Neutrophil (primary cell): Measurements from ENCODE around the gene SF3B3.
"Not testable (repeated sequence)": the region's sequence is repeated elsewhere in the genome, so short reads cannot be mapped to it uniquely, and the experiment has no call there.

Experiments
- H3K27ac ChIP-seq: fragments of 200-600 bp; sonication (generic); 2 replicates; pipeline ENCODE4 v1.5.1; 2016; ENCODE audit warnings: mild to moderate bottlenecking, moderate library complexity
- H3K27me3 ChIP-seq: fragments of 200-600 bp; sonication (generic); 2 replicates; pipeline ENCODE4 v1.6.0; 2016; ENCODE audit warnings: mild to moderate bottlenecking
- H3K36me3 ChIP-seq: fragments of 200-600 bp; sonication (generic); 2 replicates; pipeline ENCODE4 v1.5.1; 2017
- H3K4me1 ChIP-seq, 2 experiments: fragments of 200-600 bp in 1 of 2; sonication (generic) in 1 of 2; 1 replicate in 1 of 2; 2 replicates in 1 of 2; pipeline versions ENCODE4 v1.5.1 to v1.6.1; 2013 to 2016; ENCODE audit warnings: low read depth in 1 of 2, low read length in 1 of 2, mild to moderate bottlenecking in 1 of 2, moderate library complexity in 1 of 2; ENCODE audit not compliant: control insufficient read depth in 1 of 2, insufficient read depth in 1 of 2
- H3K4me3 ChIP-seq, 2 experiments: fragments of 200-600 bp in 1 of 2; sonication (generic) in 1 of 2; 1 replicate in 1 of 2; 2 replicates in 1 of 2; pipeline ENCODE4 v1.5.1; 2013 to 2016; ENCODE audit warnings: low read depth in 1 of 2, low read length in 1 of 2, mild to moderate bottlenecking in 1 of 2, moderate library complexity in 1 of 2
- H3K9me3 ChIP-seq: fragments of 200-600 bp; sonication (generic); 2 replicates; pipeline ENCODE4 v1.5.1; 2016
- CTCF ChIP-seq: fragments of 200-600 bp; sonication (generic); IDR thresholded peaks from 2 replicates; pipeline ENCODE4 v1.5.1; 2016; ENCODE audit warnings: antibody characterized with exemption

Gene SF3B3

GRCh38 chr16:70588565-70588964, 64.9 kb downstream of the SF3B3 start:
- Histone ChIP-seq H3K4me1 (no peaks in the 10 kb centered on the region), H3K4me3 (no peak overlapping the region), H3K36me3 (no peaks in the 10 kb centered on the region), H3K9me3 (no peaks in the 10 kb centered on the region), H3K27ac (no peak overlapping the region), H3K27me3 (no peaks in the 10 kb centered on the region)
- TF ChIP-seq CTCF: no peak

- not testable (repeated sequence) for H3K27me3 ChIP-seq, H3K36me3 ChIP-seq, H3K4me3 ChIP-seq, H3K9me3 ChIP-seq, H3K27ac ChIP-seq, H3K4me1 ChIP-seq
Measured at GRCh38 chr16:70589416-70589815, 65.8 kb downstream of the SF3B3 start.

- Histone ChIP-seq H3K27ac (no peak overlapping the region), H3K4me1 (no peaks in the 10 kb centered on the region), H3K27me3 (no peaks in the 10 kb centered on the region), H3K9me3 (no peaks in the 10 kb centered on the region), H3K36me3 (no peaks in the 10 kb centered on the region), H3K4me3 (no peak overlapping the region)
- no peak for TF ChIP-seq CTCF
Measured at GRCh38 chr16:70589998-70590471, 66.4 kb downstream of the SF3B3 start.

GRCh38 chr16:70590722-70591415, 67.3 kb downstream of the SF3B3 start:
- H3K9me3 ChIP-seq: no peaks in the 10 kb centered on the region
- no peaks in the 10 kb centered on the region for H3K36me3 ChIP-seq
- H3K4me1 ChIP-seq: no peaks in the 10 kb centered on the region
- no peaks in the 10 kb centered on the region for H3K27me3 ChIP-seq
- TF ChIP-seq CTCF: no peak
- no peak overlapping the region for H3K4me3 ChIP-seq
- H3K27ac ChIP-seq: no peak overlapping the region

GRCh38 chr16:70591615-70592014, 68.0 kb downstream of the SF3B3 start:
- Histone ChIP-seq H3K27me3 (no peaks in the 10 kb centered on the region), H3K4me3 (no peak overlapping the region), H3K36me3 (no peaks in the 10 kb centered on the region), H3K27ac (no peak overlapping the region), H3K9me3 (no peaks in the 10 kb centered on the region), H3K4me1 (no peaks in the 10 kb centered on the region)
- no peak for TF ChIP-seq CTCF

GRCh38 chr16:70592106-70592571, 68.5 kb downstream of the SF3B3 start:
- H3K27ac ChIP-seq: no peak overlapping the region
- no peak for TF ChIP-seq CTCF
- no peaks in the 10 kb centered on the region for H3K27me3 ChIP-seq
- no peaks in the 10 kb centered on the region for H3K9me3 ChIP-seq
- H3K4me1 ChIP-seq: no peaks in the 10 kb centered on the region
- H3K4me3 ChIP-seq: no peak overlapping the region
- no peaks in the 10 kb centered on the region for H3K36me3 ChIP-seq
